ENCODE measurements around the gene PIN1. TPM values are rescaled to one million over a fixed set of nuclear protein-coding genes. Genes with fewer than 3 reads are reported as not detected.

PIN1 gene
- total and polyA plus RNA-seq, 3 donors from 2014 or later = 209 to 232 (median 228) TPM

DNA sequence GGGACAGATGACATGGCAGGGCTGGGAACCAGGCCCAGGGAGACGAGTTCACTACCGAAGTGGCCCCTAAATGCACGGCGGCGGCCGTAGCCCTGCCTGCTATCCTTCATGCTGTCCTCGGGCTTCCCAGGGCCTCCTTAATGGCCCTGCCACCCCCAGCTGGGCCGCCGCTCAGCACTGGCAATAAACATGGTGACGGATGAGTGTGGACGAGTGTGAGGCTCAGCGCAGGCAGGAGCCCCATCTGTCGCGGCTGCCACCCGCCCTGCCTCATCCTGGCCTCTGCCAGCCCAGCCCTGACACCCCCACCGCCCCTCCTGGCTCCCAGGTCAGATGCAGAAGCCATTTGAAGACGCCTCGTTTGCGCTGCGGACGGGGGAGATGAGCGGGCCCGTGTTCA lies 13.6 kb downstream of the PIN1 start:
- DNase-seq = no peak
- Histone ChIP-seq H3K27ac (no peak overlapping the region), H3K4me3 (no peak overlapping the region), H3K27me3 (no peaks in the 10 kb centered on the region), H3K36me3 (ENCODE audit: low read depth, missing control alignments) (no peaks in the 10 kb centered on the region), H3K4me1 (peaks cover 32% of the 10 kb centered on the region), H3K9me3 (no peaks in the 10 kb centered on the region)
- intact Hi-C loops (cut with DNase I; ENCODE audit: low total_unique reads) = no loop called here
- TF ChIP-seq, protein P1, sequence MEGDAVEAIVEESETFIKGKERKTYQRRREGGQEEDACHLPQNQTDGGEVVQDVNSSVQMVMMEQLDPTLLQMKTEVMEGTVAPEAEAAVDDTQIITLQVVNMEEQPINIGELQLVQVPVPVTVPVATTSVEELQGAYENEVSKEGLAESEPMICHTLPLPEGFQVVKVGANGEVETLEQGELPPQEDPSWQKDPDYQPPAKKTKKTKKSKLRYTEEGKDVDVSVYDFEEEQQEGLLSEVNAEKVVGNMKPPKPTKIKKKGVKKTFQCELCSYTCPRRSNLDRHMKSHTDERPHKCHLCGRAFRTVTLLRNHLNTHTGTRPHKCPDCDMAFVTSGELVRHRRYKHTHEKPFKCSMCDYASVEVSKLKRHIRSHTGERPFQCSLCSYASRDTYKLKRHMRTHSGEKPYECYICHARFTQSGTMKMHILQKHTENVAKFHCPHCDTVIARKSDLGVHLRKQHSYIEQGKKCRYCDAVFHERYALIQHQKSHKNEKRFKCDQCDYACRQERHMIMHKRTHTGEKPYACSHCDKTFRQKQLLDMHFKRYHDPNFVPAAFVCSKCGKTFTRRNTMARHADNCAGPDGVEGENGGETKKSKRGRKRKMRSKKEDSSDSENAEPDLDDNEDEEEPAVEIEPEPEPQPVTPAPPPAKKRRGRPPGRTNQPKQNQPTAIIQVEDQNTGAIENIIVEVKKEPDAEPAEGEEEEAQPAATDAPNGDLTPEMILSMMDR (IDR thresholded peaks at IDR 0.05) = no peak
- TF ChIP-seq POLR2A (IDR thresholded peaks at IDR 0.05) = no peak
- WGBS, 2 donors = 82 to 86% methylated on average over 17 to 23 of the region's 23 CpGs

DNA sequence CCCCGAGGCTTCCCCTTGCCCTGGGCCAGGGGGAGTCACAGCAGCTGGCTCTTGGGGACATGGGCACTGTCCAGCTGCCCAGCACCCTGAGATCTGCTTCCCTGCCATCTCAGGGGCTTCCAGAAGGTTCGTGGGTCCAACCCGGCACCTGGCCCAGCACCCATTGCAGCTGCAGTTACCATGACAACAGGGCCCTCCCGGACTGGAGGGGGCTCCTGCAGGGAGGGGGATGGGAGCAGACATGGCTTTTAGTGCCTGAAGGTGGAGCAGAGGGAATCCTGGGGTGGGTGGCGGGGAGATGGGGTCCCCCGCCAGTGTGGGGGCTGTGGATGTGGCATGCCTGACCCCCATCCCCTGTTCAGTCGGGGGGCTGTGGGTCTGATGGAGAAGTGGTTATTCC lies 14.7 kb downstream of the PIN1 start:
- Histone ChIP-seq H3K36me3 (ENCODE audit: low read depth, missing control alignments) (no peaks in the 10 kb centered on the region), H3K27ac (no peak overlapping the region), H3K27me3 (no peaks in the 10 kb centered on the region), H3K9me3 (no peaks in the 10 kb centered on the region), H3K4me1 (peaks cover 21% of the 10 kb centered on the region), H3K4me3 (no peak overlapping the region)
- no peak for DNase-seq
- intact Hi-C loops (cut with DNase I; ENCODE audit: low total_unique reads) = no loop called here
- WGBS, 2 donors = 81% methylated on average over 7 of the region's 7 CpGs; no CpG with 5 or more reads in 1 of the 2 donors
- TF ChIP-seq POLR2A (IDR thresholded peaks at IDR 0.05) = no peak
- TF ChIP-seq, protein P1 (IDR thresholded peaks at IDR 0.05) = no peak

DNA sequence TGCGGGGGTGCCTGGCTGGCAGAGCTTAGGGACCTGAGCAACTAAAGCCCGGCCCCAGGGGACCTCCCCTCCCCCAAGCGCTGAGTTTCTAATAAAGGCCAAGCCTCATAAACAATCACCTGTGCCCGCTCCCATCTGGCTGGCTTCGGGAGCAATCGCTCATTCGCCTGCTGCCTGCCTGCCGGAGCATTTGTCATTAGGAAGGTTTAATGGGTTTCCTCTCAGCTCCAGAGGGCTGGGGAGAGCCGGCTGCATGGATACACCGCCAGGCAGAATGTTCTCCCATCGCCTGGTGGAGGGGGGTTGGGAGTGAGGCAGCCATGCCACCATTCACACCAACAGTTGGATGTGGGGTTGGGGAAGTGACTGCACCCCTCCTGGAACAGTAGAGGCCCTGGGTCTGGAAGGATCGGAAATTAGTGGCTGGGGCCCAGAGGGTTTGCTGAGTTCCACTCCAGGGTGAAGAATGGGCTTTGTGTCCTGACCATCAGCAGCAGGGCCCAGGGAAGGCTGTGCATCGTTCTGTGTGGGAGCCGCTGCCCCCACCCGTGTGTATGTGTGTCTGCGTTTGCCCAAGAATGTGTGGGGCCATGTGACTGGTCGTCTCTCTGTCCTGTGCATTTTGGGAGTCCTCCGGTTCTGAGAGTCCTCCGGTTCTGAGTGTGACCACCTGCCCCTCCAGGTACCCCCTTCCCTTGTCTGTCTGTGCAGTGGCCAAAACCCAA lies 15.3 kb downstream of the PIN1 start:
- Histone ChIP-seq H3K27ac (no peak overlapping the region), H3K36me3 (ENCODE audit: low read depth, missing control alignments) (no peaks in the 10 kb centered on the region), H3K27me3 (no peaks in the 10 kb centered on the region), H3K9me3 (no peaks in the 10 kb centered on the region), H3K4me3 (no peak overlapping the region), H3K4me1 (peaks cover 17% of the 10 kb centered on the region)
- TF ChIP-seq, protein P1 (IDR thresholded peaks at IDR 0.05) = no peak
- no peak for TF ChIP-seq POLR2A (IDR thresholded peaks at IDR 0.05)
- WGBS, 2 donors = 69 to 76% methylated on average over 19 of the region's 19 CpGs
- DNase-seq = no peak
- intact Hi-C loops (cut with DNase I; ENCODE audit: low total_unique reads) = no loop called here

DNA sequence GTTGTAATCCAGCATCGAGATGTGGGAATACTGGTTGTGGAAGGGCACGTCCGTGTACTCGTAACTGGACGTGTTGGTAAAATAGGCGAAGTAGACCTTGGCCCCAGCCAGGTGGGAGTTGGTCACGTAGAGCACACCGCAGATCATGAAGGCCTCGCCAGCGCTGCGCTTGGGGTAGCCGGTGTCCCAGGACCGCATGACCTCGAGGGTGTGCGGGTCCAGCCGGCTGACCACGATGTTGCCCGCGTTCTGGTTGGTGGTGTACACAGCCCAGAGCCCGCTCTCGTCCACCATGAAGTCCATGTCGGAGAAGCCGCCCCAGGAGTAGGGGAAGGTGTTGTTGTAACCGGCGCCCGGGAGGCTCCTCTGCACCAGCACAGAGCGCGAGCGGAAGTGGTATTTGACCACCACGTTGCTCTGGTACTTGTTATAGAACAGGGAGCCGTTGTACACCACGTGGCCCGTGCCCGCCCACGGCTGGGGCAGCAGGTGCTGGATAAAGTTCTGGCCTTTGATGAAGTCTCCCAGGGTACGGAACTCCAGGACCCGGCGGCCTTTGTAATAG lies 19.2 kb downstream of the PIN1 start:
- no peaks in the 10 kb centered on the region for H3K36me3 ChIP-seq (ENCODE audit: low read depth, missing control alignments)
- WGBS, 2 donors = 95 to 96% methylated on average over 25 to 38 of the region's 38 CpGs

More for the DNA sequence above, 19.2 kb downstream of the PIN1 start:
- TF ChIP-seq, protein P1 (IDR thresholded peaks at IDR 0.05) = no peak
- no peak for TF ChIP-seq POLR2A (IDR thresholded peaks at IDR 0.05)
- no peak overlapping the region for H3K4me3 ChIP-seq
- H3K4me1 ChIP-seq = no peaks in the 10 kb centered on the region
- H3K27me3 ChIP-seq = no peaks in the 10 kb centered on the region
- intact Hi-C loops (cut with DNase I; ENCODE audit: low total_unique reads) = no loop called here
- no peak overlapping the region for H3K27ac ChIP-seq
- no peak for DNase-seq
- no peaks in the 10 kb centered on the region for H3K9me3 ChIP-seq
